ENCODE measurements around the gene RIPK4.
"Not testable (repeated sequence)": the region's sequence is repeated elsewhere in the genome, so short reads cannot be mapped to it uniquely, and the experiment has no call there.

RIPK4 gene

DNA sequence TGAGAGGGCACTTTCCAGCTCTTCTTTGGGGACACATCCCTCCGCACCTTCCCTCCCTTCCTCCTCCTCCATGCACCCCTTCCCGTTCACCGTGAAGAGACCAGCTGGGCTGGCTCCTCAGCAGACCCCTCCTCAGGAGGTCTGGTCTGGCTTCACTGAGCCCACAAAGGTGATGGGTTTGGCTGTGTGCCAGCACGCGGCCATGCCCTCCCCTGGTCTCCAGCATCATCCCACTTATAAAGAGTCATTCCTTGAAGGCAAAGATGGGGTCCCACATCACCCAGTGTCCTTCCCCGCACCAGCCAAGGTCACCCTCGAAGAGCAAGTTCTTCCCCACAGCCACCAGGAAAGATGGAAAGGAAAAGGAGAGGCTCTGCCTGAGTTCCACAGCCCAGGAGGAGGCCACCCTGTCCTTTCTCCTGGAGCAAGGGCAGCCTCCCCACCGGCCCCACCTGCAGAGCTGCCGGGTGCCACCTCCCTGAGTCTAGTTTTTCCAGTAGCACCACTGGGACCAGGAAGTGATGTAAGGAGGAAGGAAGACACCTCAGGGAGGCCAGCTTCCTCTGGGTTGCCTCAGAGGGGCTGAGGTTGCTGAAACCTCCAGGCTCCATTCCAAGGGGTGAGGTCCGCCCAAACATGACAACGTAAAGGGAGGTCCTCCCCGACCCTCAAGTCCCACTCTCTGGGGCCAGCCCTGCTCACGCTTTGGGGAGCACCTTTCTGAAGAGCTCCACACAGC, 32.7 kb downstream of the RIPK4 start:
- no peak for DNase-seq

DNA sequence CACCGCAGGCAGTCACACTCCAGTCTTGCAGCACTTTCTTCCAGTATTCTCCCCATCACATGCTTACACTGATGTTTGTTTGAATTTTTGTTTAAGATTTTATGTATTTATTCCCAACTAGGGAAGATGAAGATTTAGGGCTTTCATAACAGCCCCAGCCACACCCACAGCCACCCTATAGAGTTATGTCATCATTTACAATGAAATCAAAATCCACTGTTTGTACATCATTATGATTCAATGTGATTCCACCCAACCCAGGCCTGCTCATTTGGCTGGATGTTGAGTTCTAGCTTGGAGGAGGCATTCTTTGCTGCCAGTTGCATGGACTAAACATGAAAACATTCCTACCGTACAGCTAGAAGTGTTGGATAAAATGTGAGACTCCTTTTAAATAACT, 35.8 kb downstream of the RIPK4 start:
- no peak for DNase-seq

DNA sequence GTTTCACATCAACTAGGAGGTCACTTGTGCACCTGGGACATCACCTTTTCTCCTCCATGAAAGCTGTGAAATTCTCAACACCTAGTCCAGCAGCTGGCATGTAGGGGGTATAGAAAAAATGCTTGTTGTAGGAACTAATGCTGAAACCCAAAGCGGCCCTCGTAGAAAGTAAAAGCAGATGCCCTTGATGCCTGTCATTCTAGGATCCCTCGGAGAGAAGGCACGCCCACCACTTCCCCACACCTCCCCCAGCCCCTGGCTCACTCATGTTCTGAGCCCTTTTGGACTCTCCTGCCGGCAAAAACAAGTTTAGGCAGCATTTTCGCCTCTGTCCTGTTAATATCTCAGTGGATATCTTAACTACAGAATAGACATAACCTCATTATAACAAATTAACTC, 36.5 kb downstream of the RIPK4 start:
- no peak for DNase-seq

DNA sequence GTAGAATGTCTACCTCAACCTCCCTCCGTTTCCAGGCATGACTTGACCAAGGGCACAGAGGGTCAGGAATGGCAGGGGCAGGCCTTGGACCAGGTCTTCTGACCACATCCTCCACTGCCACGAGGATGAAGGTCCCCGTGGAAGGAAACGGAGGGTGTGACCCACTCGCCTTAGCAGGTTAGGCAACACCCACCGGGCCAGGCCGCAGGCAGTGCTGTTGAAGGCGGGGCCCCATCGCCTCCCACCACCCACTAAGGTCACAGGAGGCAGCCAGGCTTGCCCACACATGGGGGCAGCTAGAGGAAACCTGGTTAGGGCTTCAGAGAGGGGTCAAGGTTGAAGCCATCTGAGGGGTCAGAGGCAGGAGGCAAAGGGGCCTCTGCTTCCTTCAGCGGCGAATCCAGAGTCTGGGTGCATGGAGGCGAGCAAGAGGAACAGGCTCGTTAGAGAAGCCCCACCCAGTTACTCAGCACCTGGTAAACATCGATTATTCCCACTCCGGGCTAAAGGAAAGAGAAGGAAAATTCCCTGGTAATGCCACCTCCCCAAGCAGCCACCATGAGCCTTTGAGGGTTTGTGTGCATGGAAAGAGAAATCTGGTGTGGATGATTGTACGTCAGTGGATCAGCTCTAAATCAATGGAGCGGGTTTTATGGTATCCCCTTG, 37.0 kb downstream of the RIPK4 start:
- DNase-seq = no peak

DNA sequence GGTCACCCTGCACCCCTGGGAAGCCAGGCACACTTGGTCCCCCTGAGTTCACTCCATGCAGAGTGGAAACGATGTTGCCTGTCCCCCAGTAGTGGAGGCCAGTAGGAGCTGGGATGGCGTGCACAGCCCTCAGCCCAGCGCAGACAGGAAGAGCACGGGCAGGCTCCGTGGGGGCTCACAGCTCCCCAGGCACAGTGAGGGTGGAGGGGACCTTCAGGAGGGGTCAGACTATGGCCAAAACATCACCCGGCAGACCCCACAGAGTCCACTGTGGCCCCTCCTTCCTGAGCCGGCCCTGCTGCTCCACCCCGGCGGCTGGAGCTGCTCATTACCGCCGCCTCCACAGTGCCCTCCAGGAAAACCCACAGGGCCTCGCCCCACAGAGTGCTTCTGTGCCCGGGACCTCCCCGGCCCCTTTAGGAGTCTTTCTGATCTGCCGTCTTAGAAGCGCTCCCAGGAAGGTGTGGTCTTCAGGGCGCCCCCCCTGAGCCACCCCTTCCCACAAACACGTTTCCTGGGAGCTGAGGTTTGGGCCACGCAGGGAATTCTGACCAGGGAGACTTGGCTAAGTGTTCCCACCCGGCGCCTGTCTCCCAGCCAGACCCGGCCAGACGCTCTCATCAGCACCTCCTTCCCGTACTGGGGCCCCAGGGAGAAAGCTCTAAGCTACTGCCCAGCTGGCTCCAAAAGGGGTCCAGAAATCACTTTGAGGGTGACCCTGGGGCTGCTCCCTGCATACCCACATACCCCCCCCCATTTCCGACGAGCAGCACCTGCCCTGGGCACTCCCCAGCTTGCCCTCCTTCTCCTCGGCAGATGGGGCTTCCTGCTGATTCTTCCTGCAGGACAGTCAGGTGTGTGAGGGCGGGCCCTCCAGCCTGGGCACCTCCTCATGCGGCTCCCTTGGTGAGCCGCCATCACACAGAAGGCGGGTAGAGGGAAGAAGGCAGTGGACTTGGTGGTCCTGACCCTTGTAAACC, 38.8 kb downstream of the RIPK4 start:
- DNase-seq = no peak

DNA sequence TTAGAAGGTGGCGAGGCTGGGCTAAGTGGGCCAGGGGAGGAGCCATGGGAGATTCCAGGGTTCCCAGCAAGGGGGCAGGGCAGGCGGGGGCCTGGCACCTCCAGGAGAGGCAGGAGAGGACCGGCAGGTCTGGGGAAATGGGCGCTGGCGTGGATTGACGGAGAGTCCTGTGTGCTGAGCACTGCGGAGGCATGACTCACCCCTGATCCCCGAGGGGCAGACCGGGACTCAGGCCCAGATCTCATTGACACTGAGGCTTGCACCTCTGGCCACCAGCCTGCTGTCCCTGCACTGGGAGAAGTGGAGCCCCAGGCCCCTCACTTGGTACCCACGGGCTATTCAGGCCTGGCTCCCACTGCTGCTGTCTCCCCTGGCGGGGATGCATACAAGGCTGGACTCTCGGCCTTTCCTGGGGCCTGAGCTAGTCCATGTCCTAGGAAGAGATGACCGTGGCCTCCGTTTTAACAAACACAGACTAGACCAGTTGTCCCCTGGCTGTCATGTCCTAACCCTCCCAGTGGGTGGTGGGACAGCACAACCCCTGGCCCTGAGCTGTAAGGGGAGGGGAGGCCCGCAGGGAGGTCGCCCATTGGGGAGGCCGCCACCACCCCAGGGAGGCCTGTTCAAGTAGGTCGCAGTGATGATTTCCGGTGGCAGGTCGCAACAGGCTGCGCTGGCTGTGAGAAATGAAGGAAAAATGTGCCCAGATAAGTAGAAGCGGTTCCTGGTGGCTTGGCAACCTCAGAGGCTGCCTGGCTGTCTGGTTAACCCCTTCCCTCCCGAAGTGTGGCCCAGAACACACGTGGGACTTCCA, 39.7 kb downstream of the RIPK4 start:
- no peak for DNase-seq

DNA sequence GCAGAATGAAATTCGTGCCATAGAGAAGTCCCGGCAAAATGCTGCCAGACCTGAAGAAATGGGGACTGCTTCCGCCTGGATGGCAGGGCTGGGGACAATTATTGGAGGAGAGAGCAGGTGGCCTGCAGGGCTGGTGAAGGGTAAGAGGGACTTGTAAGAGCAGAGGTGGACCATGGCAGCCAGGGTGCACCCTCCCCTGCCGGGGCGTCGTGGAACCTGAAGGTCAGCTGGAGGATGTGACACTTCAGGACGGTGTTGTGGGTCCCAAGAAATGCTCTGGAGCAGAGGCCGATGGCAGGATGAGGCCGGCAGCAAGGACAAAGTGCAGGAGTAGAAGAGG, 40.3 kb downstream of the RIPK4 start:
- no peak for DNase-seq

DNA sequence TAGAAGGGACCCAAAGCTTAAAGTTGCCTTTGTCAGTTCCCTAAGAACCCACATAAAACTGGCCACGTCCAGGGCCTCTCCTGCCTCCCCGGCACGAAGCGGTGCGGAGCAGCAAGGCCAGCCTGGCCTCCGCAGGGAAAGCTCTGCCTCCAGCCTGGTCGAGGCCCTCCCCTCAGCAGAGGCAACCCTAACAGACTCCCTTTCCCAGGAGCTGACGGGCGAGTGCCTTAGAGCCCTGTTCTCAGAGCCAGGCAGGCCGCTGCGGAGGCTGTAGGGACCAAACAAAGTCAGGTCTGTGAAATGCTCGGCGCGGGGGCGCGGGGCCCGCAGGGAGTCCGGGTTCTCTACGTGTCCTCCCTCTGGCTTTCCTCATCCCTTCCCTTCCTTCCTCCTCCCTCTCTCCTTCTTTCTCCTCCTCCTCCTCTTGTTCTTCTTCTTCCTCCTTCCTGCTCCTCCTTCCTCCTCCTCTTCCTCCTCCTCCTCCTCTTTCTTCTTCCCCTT, 40.7 kb downstream of the RIPK4 start:
- DNase-seq = no peak

DNA sequence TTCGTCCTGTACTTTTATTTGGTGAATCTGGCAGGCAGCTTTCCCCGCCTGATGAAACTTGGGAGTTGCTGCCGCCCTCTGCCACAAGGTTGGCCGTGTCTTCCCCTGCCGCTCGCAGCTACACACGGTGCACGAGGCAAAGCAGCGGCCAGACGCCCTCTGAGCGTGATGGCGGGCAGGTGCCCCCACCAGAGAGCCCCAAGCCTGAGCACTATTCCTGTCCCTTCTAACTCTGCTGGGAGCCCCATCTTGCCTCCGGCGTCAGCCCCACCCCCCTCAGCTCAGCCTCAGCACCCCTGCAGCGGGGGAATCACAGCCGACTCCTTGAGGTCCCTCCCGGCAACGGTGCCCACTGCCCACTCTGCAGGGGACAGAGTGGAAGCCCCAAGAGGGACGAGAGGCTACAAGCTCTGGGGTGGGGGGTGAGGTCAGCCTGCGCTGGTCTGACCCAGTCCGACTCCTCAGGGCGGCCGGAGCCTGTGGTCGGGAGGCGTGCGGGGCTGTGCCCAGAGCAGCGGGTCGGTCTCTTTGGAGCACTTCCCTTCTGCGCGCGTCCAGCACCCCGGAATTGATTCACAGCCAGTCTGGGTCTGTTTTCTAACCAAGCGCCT, 41.3 kb downstream of the RIPK4 start:
- no peak for DNase-seq

DNA sequence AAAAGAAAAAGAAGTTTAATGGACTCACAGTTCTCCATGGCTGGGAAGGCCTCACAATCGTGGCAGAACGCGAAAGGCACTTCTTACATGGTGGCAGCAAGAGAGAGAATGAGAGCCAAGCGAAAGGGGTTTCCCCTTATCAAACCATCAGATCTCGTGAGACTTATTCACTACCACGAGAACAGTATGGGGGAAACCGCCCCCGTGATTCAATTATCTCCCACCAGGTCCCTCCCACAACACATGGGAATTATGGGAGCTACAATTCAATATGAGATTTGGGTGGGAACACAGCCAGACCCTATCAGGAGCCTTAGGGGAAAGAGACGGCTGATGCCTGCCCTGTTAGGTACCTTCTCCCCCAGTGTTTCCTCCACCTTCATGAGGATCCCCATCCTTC, 43.0 kb downstream of the RIPK4 start:
- DNase-seq = not testable (repeated sequence)

DNA sequence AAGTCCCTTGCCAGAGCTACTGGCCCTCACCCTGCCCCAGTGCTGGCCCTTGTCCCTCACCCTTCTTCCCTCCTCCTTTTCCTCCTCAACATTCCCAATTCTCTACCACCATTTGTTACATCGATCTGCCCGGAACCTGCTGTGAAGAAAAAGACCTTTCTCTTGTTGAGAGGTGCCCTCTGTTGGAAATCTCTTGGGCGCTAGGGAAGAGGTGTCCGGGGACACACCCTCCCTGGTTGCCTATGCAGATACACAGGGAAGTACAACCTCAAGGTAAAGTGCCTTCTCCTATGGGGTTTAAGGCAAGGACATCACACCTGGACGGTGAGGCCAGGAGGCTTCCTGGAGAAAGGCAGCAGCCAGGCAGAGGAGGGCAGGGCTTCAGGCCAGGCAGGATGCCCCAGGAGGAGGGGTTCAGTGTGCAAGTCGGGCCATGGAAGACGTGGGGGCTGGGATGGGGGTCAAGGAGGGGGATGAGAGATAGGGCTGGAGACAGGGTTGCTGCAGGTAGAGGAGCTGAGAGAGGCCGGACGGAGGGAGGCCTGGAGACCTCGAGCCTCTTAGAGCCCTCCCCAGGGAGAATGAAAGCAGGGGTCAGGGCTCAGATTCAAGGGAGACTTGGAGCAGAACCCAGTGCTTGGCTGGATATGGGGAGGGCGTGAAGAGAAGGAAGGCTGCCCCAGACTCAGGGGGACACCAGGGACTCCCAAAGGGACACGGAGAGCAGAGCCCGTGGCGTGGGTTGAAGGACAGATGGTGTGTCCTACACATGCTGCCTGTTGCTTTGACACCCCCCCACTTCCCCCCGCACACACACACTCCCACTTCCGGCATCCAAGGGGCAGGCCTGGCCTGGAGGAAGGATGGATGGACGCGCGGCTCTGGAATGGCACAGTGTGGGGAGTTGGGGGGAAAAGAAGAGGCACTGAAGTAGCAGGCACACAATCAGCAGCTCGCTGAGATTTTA, 44.5 kb downstream of the RIPK4 start:
- no peak for DNase-seq

DNA sequence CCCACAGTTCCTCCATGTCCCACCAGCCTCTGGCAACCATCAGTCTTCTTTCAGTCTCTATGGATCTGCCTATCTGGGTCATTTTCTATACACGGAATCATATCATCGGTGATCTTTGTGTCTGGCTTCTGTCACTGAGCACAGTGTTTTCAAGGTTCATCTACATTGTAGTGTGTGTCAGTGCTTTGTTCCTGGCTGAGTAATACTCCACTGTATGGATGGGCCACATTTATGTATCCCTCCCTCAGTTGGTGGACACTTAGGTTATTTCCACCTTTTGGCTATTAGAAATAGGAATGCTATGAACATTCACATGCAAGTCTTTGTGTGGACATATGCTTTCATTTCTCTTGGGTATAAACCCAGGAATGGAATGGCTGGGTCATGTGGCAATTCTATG, 46.6 kb downstream of the RIPK4 start:
- no peak for DNase-seq

DNA sequence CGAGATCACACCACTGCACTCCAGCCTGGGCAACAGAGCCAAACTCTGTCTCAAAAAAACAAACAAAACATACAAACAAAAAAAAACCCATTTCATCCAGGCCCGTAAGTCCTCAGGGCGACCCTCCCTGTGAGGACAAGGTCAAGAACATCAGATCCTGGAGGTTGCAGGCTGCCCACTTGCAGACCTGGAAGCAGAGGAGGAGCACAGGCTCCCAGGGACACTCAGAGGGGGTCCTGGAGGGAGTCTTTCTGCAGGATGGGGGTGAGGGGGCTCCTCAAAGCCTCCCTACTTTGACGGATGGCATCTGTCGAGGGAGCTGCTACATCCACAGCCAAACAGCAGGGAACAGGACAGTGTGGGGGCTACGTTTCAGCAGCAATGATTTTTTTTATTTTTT, 47.2 kb downstream of the RIPK4 start:
- DNase-seq = no peak

DNA sequence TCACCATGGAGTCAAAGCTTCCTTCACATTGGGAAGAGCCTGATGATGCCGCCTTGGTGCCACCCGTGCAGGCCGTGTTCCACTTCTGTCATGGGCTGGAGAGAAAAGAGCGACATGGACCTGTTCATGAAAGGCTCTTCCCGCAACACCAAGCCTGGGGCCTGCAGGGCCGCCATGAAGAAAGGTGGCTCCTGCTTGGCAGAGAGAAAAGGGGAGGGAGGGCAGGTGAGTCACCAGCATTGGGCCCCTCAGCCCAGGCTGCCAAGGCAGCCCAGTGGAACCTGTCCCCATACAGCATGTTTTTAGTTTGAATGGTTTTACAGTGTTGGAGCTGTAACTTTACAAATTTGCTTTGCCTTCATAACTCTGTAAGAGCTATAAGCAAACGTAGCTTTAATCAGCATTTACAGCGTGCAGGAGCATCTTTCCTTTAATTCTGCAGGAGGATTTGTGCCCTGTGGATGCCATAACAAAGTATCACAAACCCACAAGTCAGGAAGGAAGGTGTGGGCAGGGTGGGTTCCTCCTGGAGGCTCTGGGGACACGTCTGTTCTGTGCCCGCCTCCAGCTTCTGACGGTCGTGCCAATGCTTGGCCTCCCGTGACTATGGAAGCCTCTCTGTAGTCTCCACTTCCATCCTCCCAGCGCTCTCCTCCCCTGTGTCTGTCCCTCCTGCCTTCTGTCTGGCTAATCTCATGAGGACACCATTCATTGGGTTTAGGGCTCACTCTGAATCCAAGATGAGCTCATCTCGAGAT, 49.1 kb downstream of the RIPK4 start:
- DNase-seq = no peak

DNA sequence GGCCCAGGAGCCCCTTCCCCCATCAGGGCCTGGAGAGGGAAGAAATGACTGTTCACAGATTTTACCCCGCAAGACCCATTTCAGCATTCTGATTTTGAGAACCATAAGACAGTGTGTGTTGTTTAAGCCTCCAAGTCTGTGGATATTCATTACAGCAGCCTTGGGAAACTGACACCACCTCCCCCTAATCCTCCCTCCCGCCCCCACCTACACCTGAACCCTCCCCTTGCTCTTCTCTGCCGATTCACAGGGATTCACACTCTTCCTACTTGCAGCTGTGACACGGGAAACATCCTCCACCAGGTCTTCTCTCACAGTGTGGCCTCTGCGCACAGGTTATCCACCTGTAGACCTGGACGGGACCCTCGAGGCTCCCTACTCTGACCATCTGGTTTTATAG, 50.1 kb downstream of the RIPK4 start:
- DNase-seq = no peak

DNA sequence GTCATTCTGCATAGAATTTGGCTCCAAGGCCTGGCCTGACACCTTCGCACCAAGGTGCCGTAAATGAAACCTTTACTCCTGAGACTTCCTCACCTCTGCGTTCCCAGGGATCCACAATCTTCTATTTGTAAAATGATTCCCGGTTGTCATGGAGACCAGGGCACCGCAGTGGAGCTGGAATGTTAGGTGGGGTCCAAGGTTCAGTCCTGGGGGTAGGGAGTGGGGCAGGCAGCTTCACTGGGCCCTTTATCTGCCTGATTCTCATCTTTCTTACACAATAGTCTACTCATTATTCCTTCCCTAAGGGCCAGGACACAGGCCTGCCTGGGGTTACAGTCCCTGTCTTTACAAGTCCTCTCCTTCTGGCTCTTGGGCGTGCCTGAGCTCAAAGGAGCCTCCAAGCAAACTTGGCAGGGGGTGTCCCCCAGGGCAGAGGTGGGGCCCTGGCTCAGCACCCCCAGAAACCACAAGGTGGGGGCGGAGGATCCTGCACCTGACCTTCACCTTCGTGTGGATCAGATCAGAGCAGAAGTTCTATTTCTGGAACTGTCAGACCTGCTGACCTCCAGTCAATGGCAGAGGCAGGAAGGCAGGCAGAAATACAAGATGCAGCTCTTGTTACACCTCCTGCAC, 51.1 kb downstream of the RIPK4 start:
- DNase-seq = no peak

DNA sequence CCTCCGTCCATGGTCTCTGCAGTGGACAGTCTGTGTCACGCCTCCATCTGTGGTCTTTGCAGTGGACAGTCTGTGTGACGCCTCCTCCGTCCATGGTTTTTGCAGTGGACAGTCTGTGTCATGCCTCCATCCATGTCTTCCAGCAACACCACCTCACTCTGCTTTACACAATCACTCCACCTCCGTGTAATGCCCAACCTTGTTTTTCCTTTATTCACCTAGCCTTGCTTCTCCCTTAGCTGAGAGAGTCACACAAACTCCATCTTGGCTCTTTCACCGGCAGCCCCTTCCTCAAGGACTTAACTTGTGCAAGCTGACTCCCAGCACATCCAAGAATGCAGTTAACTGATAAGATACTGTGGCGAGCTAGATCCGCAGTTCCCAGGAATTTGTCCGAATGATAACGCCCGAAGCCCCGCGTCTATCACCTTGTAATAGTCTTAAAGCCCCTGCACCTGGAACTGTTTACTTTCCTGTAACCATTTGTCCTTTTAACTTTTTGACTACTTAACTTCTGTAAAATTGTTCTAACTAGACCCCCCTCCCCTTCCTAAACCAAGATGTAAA, 52.5 kb downstream of the RIPK4 start:
- not testable (repeated sequence) for DNase-seq

DNA sequence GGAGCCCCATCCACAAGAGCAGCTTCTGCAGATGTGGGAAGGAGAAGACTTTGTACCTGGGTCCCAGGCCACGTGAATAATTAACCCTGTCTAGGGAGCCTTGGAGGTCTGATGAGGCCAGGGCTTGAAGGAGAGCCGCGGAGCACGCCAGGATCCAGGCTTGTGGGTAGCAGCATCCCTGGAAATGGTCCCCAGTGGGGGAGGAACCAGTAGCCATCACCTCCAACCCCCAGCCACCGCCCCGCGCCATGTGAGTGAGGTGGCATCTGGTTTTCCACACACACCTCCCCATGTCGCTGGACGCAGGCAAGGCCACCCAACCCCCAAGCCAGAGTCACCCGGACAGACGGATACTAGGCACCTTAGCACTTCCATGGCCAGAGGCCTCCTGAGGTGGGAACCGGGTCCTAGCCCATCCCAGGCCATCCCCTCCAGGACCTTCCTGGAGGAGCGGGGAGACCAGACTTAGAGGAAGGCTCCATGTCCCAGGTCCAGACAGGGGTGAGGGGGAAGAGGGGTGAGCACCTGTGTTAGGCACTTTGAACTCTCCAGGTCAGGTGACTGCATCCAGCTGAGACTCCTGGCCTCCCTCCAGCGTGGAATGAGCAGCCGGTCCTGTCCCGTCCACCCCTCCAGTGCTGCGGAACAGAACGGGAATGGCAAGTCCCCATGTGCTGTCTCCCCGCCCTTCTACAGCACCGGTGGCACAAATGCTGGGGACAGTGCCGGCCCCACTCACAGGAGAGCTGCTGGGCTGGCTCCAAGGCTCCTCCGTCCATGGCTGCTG, 53.2 kb downstream of the RIPK4 start:
- no peak for DNase-seq
